Astrocyte of the hippocampus (primary cell): ENCODE results near the gene FOXL1.

Source experiments
- DNase-seq: peaks from one replicate; pipeline ENCODE4 v3.0.0; 2011; ENCODE audit warnings: low read depth, low spot score

Gene FOXL1

GRCh38 chr16:86568677-86569623 lies 9.4 kb upstream of the FOXL1 start:
- DNase-seq: peak; percentile 38

DNA sequence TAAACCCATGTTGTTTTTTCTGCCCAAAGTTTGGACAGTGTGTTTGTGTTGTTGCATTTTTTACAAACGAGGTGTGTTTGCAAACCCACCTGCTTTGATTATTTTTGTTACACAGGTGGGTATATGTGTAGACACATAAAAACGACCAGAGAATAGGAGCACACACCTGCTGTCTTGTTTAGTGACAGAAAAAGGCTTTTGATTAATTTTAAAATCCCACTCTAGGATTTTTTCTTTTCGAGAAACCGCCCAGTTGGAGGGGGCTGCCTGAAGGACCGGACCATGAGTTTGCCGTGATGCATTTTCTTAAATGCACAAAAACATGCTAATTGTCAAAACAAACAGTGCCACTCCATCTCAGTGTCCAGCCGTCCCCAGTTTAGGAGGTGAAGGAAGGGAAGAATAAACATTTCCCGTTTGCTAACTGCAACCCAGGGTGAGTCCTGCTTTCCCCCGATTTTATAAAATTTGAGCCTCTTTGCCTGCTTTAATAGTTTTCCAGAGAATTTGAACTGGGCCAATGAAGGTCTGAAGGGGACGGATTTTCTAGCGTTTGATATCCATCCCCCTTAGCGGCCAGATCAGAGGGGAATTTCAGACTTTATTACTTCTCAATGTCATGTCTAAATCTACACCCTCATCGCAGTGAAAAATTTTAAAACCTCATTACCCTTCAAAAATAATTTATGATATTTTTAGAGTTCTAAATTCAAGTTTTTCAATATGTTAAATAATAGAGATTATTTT lies 8.5 kb upstream of the FOXL1 start:
- DNase-seq: peak; percentile 32

DNA sequence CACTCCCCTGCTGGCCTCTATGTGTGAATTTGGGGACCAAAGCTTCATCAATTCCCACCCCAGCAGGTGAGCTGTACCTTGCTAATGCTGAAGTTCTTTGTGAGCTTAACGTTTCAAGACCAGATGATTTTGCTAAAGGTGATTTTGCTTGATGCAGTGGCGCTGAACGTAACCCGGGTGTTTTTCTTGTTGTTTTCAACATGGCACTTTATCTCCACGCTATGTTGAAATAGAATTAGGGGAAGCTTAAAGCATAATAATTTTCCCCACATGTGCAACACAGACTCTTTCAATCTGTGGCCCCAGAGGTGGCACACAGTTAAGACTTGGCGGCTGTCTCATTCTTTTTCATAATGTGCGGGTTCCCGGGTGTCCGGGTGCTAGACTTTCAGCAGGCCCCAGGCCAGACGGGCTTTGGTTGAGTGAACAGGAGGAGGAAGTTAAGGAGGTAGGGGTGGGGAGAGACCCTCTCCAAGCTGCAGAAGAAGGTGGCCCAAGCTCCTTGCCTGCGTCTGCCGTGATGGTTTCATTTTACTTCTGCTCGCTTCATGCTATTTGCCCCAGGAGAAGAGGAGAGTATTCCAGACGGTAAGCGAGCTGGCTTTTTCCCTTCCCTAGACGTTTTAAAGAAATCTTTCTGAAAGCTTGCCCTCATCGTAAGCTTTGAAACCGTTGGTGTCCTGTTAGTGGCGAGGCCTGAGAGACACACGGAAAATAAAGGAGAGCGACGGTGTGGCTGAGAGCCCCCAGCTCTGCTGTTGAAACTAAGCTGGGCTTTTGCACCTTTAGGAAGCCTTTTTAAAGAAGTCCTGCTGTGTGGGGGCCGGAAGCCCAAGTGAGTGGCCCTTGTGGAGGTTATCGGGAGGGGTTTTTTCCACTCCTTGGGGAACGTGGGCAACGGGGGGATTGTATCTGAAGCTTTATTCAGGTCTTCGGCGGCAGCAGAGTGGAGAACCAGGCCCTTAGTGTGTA lies 7.5 kb upstream of the FOXL1 start:
- peak; percentile 58 for DNase-seq

- peak; percentile 57 for DNase-seq
Measured at GRCh38 chr16:86571530-86571915, 6.8 kb upstream of the FOXL1 start.

DNA sequence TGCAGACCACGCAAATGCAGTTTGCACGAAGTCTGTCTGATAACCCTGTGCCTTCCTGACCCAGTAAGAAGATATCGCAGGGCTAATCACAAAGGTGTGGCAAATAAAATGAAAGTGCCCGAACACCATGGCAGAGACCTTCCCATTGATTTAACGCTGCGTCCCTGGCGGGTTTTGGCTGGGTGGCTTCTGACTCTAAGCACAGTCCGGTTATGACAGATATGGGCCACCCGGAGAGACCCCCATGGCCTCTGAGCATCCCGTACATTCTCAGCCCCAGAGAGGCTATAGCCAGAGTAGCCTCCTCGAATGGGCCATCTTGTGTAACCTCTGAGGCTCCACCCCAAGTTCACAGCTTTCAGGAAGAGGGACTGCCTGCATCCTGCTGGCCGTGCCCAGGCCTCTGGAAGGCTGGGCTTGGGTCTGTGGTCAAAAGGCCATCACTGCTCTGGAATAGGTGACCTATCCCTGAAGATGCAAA lies 6.3 kb upstream of the FOXL1 start:
- peak; percentile 60 for DNase-seq

GRCh38 chr16:86572606-86573005 lies 5.7 kb upstream of the FOXL1 start:
- DNase-seq: no peak

- peak; percentile 81 for DNase-seq
Measured at GRCh38 chr16:86573215-86573614, 5.1 kb upstream of the FOXL1 start.

GRCh38 chr16:86573646-86574508 lies 4.5 kb upstream of the FOXL1 start:
- DNase-seq: peak; percentile 32

- peak; percentile 21 for DNase-seq
Measured at GRCh38 chr16:86574646-86575045, 3.7 kb upstream of the FOXL1 start.

GRCh38 chr16:86575095-86575685 lies 3.2 kb upstream of the FOXL1 start:
- DNase-seq: no peak

- DNase-seq: peak; percentile 98
Measured at GRCh38 chr16:86575754-86576557, 2.4 kb upstream of the FOXL1 start.

GRCh38 chr16:86576591-86577313 lies 1.6 kb upstream of the FOXL1 start:
- DNase-seq: peak; percentile 88

GRCh38 chr16:86577314-86577971 lies 906 bp upstream of the FOXL1 start:
- DNase-seq: peak; percentile 72

DNA sequence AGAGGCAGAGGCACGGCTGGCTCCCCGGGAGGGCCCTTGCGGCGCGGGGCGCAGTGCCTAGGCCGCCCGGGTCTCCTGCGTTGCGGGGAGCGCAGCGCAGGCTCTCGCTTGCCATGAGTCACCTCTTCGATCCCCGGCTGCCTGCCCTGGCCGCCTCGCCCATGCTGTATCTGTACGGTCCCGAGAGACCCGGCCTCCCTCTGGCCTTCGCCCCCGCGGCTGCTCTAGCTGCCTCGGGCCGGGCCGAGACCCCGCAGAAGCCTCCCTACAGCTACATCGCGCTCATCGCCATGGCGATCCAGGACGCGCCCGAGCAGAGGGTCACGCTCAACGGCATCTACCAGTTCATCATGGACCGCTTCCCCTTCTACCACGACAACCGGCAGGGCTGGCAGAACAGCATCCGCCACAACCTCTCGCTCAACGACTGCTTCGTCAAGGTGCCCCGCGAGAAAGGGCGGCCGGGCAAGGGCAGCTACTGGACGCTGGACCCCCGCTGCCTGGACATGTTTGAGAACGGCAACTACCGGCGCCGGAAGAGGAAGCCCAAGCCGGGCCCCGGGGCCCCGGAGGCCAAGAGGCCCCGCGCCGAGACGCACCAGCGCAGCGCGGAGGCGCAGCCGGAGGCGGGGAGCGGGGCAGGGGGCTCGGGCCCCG lies 390 bp downstream of the FOXL1 start:
- DNase-seq: peak; percentile 87

GRCh38 chr16:86579268-86580062 lies 1.1 kb downstream of the FOXL1 start:
- peak; percentile 71 for DNase-seq

DNA sequence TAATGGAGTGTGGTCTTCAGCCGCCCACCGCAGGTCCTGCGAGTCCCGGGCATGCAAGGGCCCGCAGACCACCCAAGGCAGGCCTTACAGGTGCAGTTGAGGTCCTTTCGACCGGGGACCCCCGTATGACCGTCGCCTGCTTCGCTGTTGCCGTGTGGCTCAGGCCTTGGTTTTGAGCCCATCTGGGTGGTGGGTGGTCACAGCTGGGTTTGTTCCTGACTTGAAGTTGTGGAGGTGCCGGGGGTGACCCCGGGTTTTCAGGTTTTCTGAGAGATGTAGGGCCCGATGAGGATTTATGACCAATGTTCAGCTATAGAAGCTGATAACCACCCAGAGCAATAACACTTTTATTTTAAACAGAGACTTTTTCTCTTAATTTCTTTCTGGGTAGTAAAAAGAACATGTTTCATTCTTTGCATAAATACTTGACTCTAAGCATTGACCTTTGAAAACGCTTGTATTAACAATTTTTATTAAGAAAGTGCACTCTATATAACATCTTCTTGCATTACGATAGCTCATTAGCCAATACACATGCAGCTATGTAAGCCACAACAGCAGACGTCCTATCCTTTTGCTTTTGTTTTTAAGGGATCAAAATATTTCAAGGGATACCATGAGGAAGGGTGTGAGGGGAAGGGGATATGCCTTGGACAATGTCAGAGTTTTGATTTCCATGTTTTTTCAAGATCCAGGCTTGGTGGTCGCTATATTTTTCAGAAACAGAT lies 1.9 kb downstream of the FOXL1 start:
- peak; percentile 52 for DNase-seq
